ENCODE measurements around the gene GPR31.
A peak's percentile ranks its signal among the peaks of the same experiment; 100 is the strongest.

GPR31 gene

GRCh38 chr6:167130712-167131684 is 26.8 kb downstream of the GPR31 start:
- DNase-seq (ENCODE audit: insufficient read length, low spot score) (no peak), FAIRE-seq (peak; percentile 54)
- TF ChIP-seq POLR2A (IDR thresholded peaks at IDR 0.05; ENCODE audit: low read depth, low read length), result no peak
- no peak for TF ChIP-seq POLR2AphosphoS5 (IDR thresholded peaks at IDR 0.05; ENCODE audit: low read depth, low read length)
- no peak for TF ChIP-seq PAX5 (IDR thresholded peaks at IDR 0.05; ENCODE audit: insufficient read depth, low read length, severe bottlenecking)
- TF ChIP-seq POU2F2 (IDR thresholded peaks at IDR 0.05; ENCODE audit: low read depth, low read length), result no peak
- TF ChIP-seq SPI1 (IDR thresholded peaks at IDR 0.05; ENCODE audit: low read depth, low read length), result no peak
- TF ChIP-seq TAF1 (IDR thresholded peaks at IDR 0.05; ENCODE audit: low read depth, low read length), result no peak

DNA sequence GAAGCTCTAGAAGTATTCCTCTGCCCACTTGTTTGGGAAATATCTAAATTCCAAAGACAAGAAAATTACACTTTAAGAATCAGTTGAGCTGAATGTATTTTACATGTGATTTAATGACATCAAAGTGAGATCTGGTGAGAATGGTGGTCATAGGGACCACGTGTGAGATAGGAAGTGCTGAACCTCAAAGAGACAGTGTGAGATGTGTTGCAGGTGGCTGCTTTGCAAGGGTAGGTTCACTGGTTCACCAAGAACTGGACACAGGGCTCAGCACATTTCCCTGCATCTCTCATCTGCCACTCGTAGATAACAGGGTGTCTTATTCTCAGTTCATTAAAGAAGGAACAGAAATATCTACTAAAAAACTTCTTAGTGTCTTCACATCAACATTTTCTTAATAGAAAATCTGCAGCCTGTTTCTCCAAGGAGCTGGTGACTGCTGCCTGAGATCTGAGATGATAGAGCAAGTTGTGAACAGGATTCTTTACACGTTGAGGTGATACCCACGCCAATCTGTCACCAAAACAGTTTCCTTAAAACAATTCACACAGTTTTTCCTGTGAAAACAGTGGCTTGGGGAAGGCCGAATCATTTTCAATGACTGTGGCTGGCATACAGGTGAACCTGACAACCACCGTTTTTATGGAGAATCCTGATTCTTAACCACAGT is 27.6 kb downstream of the GPR31 start:
- FAIRE-seq, result peak; percentile 94
- TF ChIP-seq SPI1 (IDR thresholded peaks at IDR 0.05; ENCODE audit: low read depth, low read length) (peak; percentile 36), PAX5 (IDR thresholded peaks at IDR 0.05; ENCODE audit: insufficient read depth, low read length, severe bottlenecking) (no peak)
- no peak for DNase-seq (ENCODE audit: insufficient read length, low spot score)

GRCh38 chr6:167129562-167129961 is 28.2 kb downstream of the GPR31 start:
- DNase-seq (ENCODE audit: insufficient read length, low spot score), result no peak
- no peak for TF ChIP-seq POLR2AphosphoS5 (IDR thresholded peaks at IDR 0.05; ENCODE audit: low read depth, low read length)
- TF ChIP-seq TAF1 (IDR thresholded peaks at IDR 0.05; ENCODE audit: low read depth, low read length), result no peak
- no peak for TF ChIP-seq POU2F2 (IDR thresholded peaks at IDR 0.05; ENCODE audit: low read depth, low read length)
- no peak for TF ChIP-seq PAX5 (IDR thresholded peaks at IDR 0.05; ENCODE audit: insufficient read depth, low read length, severe bottlenecking)
- TF ChIP-seq POLR2A (IDR thresholded peaks at IDR 0.05; ENCODE audit: low read depth, low read length), result no peak
- no peak for TF ChIP-seq SPI1 (IDR thresholded peaks at IDR 0.05; ENCODE audit: low read depth, low read length)
- peak; percentile 13 for FAIRE-seq

DNA sequence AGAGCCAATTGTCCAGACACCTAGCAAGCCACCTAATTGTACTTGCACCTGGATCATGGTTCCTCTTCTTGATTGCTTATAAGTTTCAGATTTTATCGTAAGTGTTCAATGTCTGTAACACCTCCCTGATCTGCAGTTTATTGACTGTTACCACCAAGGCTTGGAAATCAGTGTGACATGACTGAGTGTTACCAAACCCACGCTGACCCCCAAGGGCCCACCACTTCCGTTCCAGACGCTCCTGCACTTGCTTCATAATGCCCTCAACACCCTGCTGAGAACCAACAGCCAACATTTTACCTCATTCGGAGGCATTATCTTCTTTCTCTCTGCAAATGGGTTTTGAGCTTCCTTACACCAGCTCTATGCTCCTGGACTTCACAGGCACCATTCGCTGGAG is 28.6 kb downstream of the GPR31 start:
- peak; percentile 87 for FAIRE-seq
- no peak for DNase-seq (ENCODE audit: insufficient read length, low spot score)
- TF ChIP-seq SPI1 (IDR thresholded peaks at IDR 0.05; ENCODE audit: low read depth, low read length), result no peak
- no peak for TF ChIP-seq POU2F2 (IDR thresholded peaks at IDR 0.05; ENCODE audit: low read depth, low read length)
- TF ChIP-seq PAX5 (IDR thresholded peaks at IDR 0.05; ENCODE audit: insufficient read depth, low read length, severe bottlenecking), result no peak
- TF ChIP-seq TAF1 (IDR thresholded peaks at IDR 0.05; ENCODE audit: low read depth, low read length), result no peak
- TF ChIP-seq POLR2A (IDR thresholded peaks at IDR 0.05; ENCODE audit: low read depth, low read length), result no peak
- no peak for TF ChIP-seq POLR2AphosphoS5 (IDR thresholded peaks at IDR 0.05; ENCODE audit: low read depth, low read length)

- TF ChIP-seq SPI1 (IDR thresholded peaks at IDR 0.05; ENCODE audit: low read depth, low read length), result no peak
- no peak for TF ChIP-seq TAF1 (IDR thresholded peaks at IDR 0.05; ENCODE audit: low read depth, low read length)
- no peak for TF ChIP-seq POU2F2 (IDR thresholded peaks at IDR 0.05; ENCODE audit: low read depth, low read length)
- TF ChIP-seq POLR2A (IDR thresholded peaks at IDR 0.05; ENCODE audit: low read depth, low read length), result no peak
- TF ChIP-seq POLR2AphosphoS5 (IDR thresholded peaks at IDR 0.05; ENCODE audit: low read depth, low read length), result no peak
- no peak for TF ChIP-seq PAX5 (IDR thresholded peaks at IDR 0.05; ENCODE audit: insufficient read depth, low read length, severe bottlenecking)
- DNase-seq (ENCODE audit: insufficient read length, low spot score), result no peak
- FAIRE-seq, result peak; percentile 51
Observed at GRCh38 chr6:167127785-167128531, 29.8 kb downstream of the GPR31 start.

DNA sequence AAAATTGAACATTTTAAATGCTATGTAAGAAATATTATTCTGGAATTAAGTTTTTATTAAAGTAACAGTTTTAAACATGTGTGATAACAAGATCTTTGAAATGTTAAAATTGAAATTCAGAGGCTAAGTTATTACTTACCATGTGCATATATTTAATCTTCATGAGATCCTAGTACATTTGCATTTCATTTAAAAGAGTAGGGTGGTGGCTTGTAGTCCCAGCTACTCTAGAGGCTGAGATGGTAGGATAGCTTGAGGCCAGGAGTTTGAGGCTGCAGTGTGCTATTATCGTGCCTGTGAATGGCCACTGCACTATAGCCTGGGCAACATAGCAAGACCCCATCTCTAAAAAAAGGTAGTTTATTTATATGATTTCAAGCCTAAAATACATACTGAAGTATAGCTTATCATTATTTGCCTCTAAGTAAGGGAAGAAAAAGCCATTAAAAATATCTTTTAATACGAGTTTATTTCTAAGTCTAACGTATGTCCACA is 31.9 kb downstream of the GPR31 start:
- no peak for TF ChIP-seq TAF1 (IDR thresholded peaks at IDR 0.05; ENCODE audit: low read depth, low read length)
- TF ChIP-seq POLR2A (IDR thresholded peaks at IDR 0.05; ENCODE audit: low read depth, low read length), result no peak
- no peak for TF ChIP-seq POU2F2 (IDR thresholded peaks at IDR 0.05; ENCODE audit: low read depth, low read length)
- TF ChIP-seq POLR2AphosphoS5 (IDR thresholded peaks at IDR 0.05; ENCODE audit: low read depth, low read length), result no peak
- TF ChIP-seq SPI1 (IDR thresholded peaks at IDR 0.05; ENCODE audit: low read depth, low read length), result no peak
- TF ChIP-seq PAX5 (IDR thresholded peaks at IDR 0.05; ENCODE audit: insufficient read depth, low read length, severe bottlenecking), result no peak
- FAIRE-seq (no peak), DNase-seq (ENCODE audit: insufficient read length, low spot score) (no peak)

GRCh38 chr6:167125410-167125809 is 32.4 kb downstream of the GPR31 start:
- FAIRE-seq (peak; percentile 45), DNase-seq (ENCODE audit: insufficient read length, low spot score) (no peak)
- TF ChIP-seq POLR2A (IDR thresholded peaks at IDR 0.05; ENCODE audit: low read depth, low read length) (no peak), POU2F2 (IDR thresholded peaks at IDR 0.05; ENCODE audit: low read depth, low read length) (no peak), SPI1 (IDR thresholded peaks at IDR 0.05; ENCODE audit: low read depth, low read length) (no peak), POLR2AphosphoS5 (IDR thresholded peaks at IDR 0.05; ENCODE audit: low read depth, low read length) (no peak)

DNA sequence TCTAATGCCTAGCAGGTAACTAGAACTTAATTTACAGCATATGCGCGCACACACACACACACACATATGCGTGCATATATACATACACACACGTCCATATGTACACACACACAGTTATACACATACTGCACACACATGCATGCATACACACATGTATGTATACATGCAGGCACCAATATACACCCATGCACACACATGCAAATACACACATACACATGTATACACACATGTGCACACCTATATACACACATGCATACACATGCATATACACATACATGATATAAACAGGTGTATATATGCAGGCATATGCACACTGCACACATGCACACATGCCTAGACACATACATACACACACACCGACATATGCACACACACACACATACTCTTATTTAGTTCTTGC is 33.0 kb downstream of the GPR31 start:
- FAIRE-seq (peak; percentile 98), DNase-seq (ENCODE audit: insufficient read length, low spot score) (no peak)
- TF ChIP-seq POU2F2 (IDR thresholded peaks at IDR 0.05; ENCODE audit: low read depth, low read length) (no peak), SPI1 (IDR thresholded peaks at IDR 0.05; ENCODE audit: low read depth, low read length) (no peak), PAX5 (IDR thresholded peaks at IDR 0.05; ENCODE audit: insufficient read depth, low read length, severe bottlenecking) (no peak), POLR2AphosphoS5 (IDR thresholded peaks at IDR 0.05; ENCODE audit: low read depth, low read length) (no peak), POLR2A (IDR thresholded peaks at IDR 0.05; ENCODE audit: low read depth, low read length) (no peak), TAF1 (IDR thresholded peaks at IDR 0.05; ENCODE audit: low read depth, low read length) (no peak)

All from GM12891 (cell line).